Measurements from ENCODE around the gene KCNT1.

KCNT1 gene

DNA sequence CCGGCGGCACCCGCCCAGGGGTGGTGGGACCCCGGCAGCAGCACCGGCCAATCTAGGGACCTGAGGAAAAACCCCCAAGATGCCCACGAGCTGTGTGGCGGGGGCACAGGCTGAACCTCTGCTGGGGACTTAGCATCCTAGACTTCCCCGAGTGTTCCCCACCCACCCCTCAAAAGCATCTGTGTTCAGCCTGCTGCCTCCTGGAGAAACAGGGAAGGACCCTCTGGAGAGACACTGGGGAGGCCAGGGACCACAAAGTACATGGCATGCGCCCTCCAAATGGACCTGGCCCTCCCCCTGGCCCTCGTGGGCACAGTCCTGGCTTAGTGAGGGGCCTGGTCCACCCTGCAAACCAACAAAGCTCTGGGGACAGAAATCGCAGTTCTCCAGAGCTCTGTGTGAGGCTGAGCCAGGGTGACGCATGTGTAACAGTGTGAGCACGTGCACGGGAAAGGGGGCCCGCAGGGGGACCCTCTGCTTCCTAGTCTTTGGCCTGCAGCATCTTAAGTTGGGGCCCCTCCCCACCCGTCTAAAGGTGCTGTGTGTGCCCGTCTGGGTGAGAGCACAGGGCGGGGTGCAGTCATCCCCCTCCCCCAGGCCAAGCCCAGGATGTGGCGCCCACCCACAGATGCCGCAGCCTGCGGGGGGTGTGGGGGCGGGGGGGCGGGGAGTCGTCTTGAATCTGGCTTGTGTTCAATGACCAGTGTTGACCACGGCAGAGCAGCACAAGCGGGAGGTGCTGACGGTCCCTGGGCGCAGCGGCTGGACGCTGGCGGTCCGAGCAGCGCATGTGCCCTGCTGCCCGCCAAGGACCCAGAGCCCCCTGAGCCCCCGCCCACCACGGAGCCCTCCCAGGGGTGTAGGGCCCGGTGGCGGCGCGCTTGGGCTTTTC is 672 bp upstream of the KCNT1 start:
- no peak for DNase-seq

- no peak for DNase-seq
Observed at GRCh38 chr9:135703726-135704125, 1.7 kb downstream of the KCNT1 start.

- no peak for DNase-seq
Observed at GRCh38 chr9:135704483-135704882, 2.5 kb downstream of the KCNT1 start.

DNA sequence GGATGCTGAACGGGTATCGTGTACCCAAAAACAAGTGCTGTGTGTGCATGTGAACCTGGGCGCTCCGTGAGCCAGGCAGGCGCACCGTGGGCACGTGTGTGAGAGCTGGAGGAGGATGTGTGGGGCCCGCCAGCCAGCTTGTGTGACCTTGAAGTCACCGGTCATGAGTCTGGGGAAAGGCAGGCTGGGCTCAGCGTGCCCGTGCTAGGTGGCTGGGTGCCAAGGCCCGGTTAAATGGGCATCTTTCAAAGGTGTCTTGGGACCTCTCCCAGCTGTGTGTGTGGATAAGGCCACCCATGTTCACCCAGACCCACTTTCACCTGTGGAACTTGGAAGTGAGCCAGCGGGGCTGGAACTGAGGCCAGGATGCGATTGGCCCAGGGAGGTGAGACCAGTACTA is 3.4 kb downstream of the KCNT1 start:
- DNase-seq = peak; percentile 46

DNA sequence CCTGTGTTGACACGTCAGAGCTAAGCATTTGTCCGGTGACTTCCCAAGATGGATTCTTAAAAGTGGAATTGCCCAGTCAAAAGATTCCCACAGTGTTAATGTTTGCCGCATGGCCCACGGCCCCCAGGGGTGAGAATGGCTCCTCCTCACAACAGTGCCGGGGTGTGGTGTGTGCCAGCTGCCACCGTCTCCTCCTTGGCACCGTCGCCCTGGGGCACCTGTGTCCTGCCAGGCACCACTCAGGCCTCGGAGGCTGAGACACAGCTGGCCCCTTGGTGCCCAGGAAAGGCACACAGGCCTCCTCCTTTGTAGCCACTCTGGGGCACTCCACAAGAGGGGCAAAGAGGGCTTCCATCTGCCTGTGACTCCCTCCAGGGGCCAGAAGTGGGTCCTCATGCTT is 4.3 kb downstream of the KCNT1 start:
- DNase-seq = no peak

GRCh38 chr9:135707252-135708138 is 5.5 kb downstream of the KCNT1 start:
- no peak for DNase-seq

GRCh38 chr9:135708164-135708563 is 6.2 kb downstream of the KCNT1 start:
- DNase-seq = no peak

GRCh38 chr9:135711391-135711790 is 9.4 kb downstream of the KCNT1 start:
- peak; percentile 25 for DNase-seq

DNA sequence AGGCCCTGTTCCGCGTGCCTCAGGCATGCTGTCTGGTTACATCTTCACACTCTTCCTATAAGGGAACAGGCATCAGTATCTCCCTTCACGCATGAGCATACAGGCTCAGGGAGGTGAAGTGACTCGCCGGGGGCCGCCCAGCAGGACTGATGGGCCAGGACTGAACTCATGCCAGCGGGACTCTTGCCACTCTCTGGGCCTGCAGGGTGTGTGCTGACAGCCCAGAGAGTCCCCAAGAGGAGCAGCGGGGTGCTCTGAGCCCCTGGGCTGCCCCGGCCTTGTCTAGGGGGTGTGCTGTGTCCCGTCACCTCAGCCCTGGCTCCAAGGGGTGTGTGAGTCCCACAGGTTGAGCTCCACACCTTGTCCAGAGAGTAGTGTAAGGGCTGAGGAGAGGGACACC is 9.9 kb downstream of the KCNT1 start:
- DNase-seq = no peak

DNA sequence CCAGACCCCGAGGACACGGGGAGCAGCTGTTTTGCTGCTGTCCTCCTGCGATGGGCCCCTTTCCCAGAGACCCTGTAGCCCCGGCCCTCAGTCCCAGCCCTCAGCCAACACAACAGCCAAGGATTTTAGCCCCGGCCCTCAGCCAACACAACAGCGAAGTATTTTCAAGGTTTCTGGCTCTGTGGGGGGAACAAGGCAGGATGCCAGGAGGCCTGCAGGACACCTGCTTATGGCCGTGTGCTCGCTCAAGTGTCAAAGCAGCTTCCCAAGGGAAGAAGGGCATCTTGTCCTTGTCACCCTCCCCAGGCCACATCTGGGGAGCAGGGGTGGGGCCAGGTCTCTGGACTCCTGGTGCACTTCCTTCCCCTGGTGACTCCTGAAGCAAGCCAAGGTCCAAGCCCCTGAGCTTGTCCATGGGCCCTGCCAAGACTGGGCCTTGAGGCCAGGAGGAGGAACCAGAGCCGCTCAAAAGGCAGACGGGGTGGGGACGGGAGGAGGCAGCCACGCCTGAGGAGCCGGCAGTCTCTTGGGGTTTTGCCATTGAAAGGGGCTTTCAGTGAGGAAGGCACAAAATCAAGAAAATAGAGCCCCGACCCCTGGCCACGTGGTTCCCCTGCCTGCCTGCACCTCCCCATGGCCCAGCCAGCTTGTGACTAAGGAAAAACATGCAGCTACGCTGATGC is 10.8 kb downstream of the KCNT1 start:
- no peak for DNase-seq

GRCh38 chr9:135714242-135715055 is 12.5 kb downstream of the KCNT1 start:
- DNase-seq = no peak

- DNase-seq = no peak
Observed at GRCh38 chr9:135715056-135715595, 13.1 kb downstream of the KCNT1 start.

GRCh38 chr9:135716045-135716444 is 14.1 kb downstream of the KCNT1 start:
- no peak for DNase-seq

GRCh38 chr9:135717410-135717809 is 15.4 kb downstream of the KCNT1 start:
- no peak for DNase-seq

DNA sequence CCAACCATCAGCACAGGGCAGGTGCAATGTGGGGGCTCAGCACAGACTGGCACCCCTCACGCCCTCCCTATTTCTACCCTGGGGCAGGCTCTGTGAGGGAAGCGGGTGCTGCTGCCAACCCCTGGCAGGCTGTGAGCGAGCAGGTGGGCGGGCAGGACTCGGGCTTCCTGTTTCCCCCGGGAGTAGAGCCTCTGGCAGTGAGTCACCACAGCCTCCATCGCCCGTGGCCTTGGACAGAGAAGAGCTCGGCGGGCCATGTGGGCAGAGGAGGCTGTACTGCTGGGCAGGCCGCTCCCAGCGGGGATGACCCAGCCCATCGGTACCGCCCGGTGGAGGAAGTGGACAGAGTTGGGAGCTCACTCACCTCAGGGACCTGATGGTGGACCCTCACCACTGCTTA is 16.6 kb downstream of the KCNT1 start:
- DNase-seq = peak; percentile 16

- no peak for DNase-seq
Observed at GRCh38 chr9:135719472-135719871, 17.5 kb downstream of the KCNT1 start.

GRCh38 chr9:135722365-135722764 is 20.4 kb downstream of the KCNT1 start:
- no peak for DNase-seq

DNA sequence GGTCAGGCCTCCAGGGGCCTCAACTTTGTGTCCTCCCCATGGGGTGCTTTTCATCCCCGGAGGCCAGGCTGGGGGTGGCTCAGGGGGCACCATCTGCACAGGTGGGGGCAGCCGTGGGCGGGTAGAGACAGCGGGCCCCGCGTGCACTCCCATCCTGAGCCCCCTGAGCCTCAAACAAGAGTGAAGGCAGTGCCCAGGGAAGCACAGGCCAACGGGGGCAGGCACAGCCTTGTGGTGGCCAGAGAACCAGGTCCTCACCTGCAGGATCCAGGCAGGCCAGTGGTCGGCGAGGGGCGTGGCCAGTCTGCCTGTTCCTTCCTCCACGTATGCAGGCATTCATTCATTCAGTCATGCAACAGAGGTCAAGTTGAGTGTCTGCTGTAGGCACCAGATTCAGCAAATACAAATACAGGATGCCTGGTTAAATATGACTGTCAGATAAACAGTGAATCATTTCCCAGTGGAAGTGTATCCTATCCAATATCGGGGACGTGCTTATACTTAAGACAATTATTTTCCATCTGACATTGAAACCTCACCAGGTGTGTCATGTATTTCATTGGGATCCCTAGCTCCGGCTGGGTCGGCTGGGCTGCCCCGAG is 22.3 kb downstream of the KCNT1 start:
- no peak for DNase-seq

DNA sequence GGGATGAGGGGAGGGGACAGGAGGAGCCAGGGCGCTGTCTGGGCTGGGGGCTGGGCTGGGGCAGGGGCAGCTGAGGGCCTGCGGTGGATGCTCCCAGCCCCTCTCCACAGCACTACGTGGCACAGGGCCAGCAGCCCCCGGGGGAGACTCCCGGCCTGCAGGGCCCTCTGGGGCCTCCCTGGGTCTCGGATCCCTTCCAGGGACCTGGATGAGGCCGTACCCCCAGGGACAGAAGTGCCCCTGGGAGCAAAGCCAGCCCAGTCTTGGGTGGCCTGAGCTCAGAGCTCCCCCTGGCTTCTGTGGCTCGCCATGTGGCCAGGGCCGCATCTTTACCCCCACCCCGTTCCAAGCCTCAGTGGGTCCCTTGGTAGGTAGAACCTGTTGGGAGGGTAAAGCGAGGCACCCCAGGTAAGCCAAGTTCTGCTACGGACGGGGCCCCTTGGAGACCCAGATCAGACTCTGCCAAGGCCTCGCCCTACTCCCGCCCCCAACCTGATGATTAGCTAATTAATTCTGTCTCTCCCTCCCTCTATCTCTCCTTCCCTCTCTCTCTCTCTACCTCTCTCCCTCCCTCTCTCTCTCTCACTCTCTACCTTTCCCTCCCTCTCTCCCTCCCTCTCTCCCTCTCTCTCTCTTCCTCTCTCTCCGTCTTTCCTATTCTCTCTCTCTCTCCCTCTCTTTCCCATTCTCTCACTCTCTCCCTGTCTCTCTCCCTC is 24.3 kb downstream of the KCNT1 start:
- DNase-seq = peak; percentile 4

GRCh38 chr9:135727257-135727875 is 25.4 kb downstream of the KCNT1 start:
- no peak for DNase-seq

Measured in NCI-H1092 treated with DMSO at 0.1 percent for 48 hours (cell line).